ENCODE results near the gene TBX21. TPM values are rescaled to one million over a fixed set of nuclear protein-coding genes. Genes with fewer than 3 reads are reported as not detected.
A peak's percentile ranks its signal among the peaks of the same experiment; 100 is the strongest.

The TBX21 gene
- total RNA-seq, 3 donors from 2014 or later = 0.72 to 1.2 (median 1.2) TPM

DNA sequence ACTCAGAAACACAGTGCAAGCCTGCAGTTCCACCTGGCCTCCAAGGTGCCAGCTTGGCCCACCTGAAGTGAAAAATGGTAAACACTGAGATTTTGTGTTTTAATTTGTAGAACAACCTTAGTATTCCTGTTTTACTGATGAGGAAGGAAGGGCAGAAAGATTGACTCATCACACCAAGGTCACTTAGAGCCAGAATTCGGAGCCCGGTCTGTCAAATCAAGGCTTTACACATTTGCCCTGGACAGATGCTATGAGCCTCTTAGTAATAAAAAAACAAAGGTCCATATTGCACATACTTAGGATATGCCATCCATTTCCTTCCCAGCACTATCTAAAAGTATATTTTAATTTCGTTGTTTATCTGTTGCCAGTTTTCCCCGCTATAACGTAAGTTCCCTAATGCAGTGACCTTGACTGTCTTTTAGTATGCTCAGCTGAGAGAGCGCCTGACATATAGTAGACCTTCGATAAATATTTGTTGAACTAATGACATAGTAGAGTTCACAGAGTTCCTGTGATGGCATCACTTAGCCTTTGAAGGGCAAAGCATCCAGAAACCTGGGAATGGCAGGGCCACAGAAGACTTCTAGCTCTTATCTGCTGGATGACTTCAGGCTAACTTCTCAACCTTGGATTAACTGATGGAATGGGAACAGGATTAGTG, 46.2 kb upstream of the TBX21 start:
- DNase-seq (no peak), ATAC-seq (no peak)
- Histone ChIP-seq H3K4me3 (no peak overlapping the region), H3K9me3 (no peaks in the 10 kb centered on the region), H3K4me1 (ENCODE audit: low read depth) (no peaks in the 10 kb centered on the region), H3K36me3 (ENCODE audit: low read depth) (no peaks in the 10 kb centered on the region)
- intact Hi-C loops (cut with DNase I, micrococcal nuclease) = no loop called here
- TF ChIP-seq CTCF (IDR thresholded peaks at IDR 0.05) = no peak

- H3K9me3 ChIP-seq = no peaks in the 10 kb centered on the region
- ATAC-seq (no peak), DNase-seq (no peak)
- no peaks in the 10 kb centered on the region for H3K36me3 ChIP-seq (ENCODE audit: low read depth)
- TF ChIP-seq CTCF (IDR thresholded peaks at IDR 0.05) = no peak
- H3K4me1 ChIP-seq (ENCODE audit: low read depth) = no peaks in the 10 kb centered on the region
- H3K4me3 ChIP-seq = no peak overlapping the region
- intact Hi-C loops (cut with DNase I, micrococcal nuclease) = no loop called here
Measured at GRCh38 chr17:47687328-47687690, 45.7 kb upstream of the TBX21 start.

- no peaks in the 10 kb centered on the region for H3K9me3 ChIP-seq
- no peaks in the 10 kb centered on the region for H3K36me3 ChIP-seq (ENCODE audit: low read depth)
- peak; percentile 36 for ATAC-seq
- TF ChIP-seq CTCF (IDR thresholded peaks at IDR 0.05) = no peak
- H3K4me1 ChIP-seq (ENCODE audit: low read depth) = peaks cover 2% of the 10 kb centered on the region
- H3K4me3 ChIP-seq = no peak overlapping the region
- DNase-seq = peak in 1 of 3 donors; percentile 20
- intact Hi-C loops (cut with DNase I, micrococcal nuclease) = no loop called here
Measured at GRCh38 chr17:47687748-47688147, 45.3 kb upstream of the TBX21 start.

GRCh38 chr17:47690121-47690520, 42.9 kb upstream of the TBX21 start:
- Histone ChIP-seq H3K4me3 (no peak overlapping the region), H3K9me3 (no peaks in the 10 kb centered on the region), H3K4me1 (ENCODE audit: low read depth) (peaks cover 13% of the 10 kb centered on the region), H3K36me3 (ENCODE audit: low read depth) (no peaks in the 10 kb centered on the region)
- no peak for DNase-seq
- no peak for ATAC-seq
- intact Hi-C loops (cut with DNase I, micrococcal nuclease) = no loop called here
- TF ChIP-seq CTCF (IDR thresholded peaks at IDR 0.05) = no peak

DNA sequence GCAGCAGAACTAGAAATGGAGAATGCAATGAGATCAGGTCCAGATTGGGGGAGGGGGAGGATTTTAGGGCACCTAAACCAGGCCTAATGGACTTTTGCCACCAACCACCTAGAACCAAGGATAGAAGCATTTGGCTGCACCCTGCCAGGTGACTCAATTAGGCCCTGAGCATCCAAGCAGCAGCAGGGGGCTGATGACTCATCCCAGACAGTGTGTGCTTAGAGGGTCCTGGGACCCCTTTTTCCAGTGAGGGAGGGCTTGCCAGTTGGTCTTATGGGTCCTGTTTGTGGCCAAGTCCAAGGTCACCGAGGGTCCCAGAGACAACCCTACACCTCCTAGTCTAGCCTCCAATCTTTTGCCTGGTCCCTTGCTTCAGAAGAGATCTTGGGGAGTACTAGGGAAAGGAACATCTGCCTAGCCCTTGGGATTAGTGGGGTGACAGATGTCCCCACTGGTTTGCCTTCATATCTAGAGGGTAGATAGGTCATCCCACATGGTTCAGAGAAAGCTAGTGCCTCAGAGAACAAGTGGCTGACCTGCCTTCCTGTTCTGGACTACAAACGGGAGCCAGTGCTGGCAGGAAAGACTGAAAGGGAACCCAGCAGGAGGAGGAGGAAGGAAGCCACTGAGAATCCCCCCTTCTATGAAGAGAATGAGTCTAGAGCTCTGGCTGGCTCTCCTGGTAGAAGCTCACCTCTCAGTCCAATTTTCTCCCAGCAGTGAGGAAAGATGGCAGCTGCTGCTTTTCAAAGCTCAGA, 40.7 kb upstream of the TBX21 start:
- Histone ChIP-seq H3K4me1 (ENCODE audit: low read depth) (peaks cover 16% of the 10 kb centered on the region), H3K36me3 (ENCODE audit: low read depth) (no peaks in the 10 kb centered on the region), H3K9me3 (no peaks in the 10 kb centered on the region), H3K4me3 (no peak overlapping the region)
- intact Hi-C loops (cut with DNase I, micrococcal nuclease) = no loop called here
- DNase-seq = no peak
- no peak for ATAC-seq
- TF ChIP-seq CTCF (IDR thresholded peaks at IDR 0.05) = no peak

All from mucosa of descending colon (tissue), 3 donors.